Natural killer cell (primary cell): ENCODE measurements around the gene PDE11A. TPM values are rescaled to one million over a fixed set of nuclear protein-coding genes. Genes with fewer than 3 reads are reported as not detected.

Source experiments
- ATAC-seq, 3 donors: fragments of 150-1000 bp in 2 of 3; fragments of 200-7000 bp in 1 of 3; cut with Tn5 transposase; 1 replicate in 1 of 3; 2 replicates in 2 of 3; pipeline ENCODE4 v1.10.0; 2021; ENCODE audit warnings: mild to moderate bottlenecking in 2 of 3, moderate library complexity in 2 of 3
- DNase-seq, 2 donors: peaks; one replicate each; pipeline versions ENCODE4 v3.0.0 to v3.0.0-alpha.2; 2013 to 2021; ENCODE audit warnings: mixed read lengths in 1 of 2
- H3K27ac ChIP-seq: one replicate; pipeline ENCODE4 v1.5.1; 2013; ENCODE audit warnings: mild to moderate bottlenecking, low read length
- H3K27me3 ChIP-seq: one replicate; pipeline ENCODE4 v1.6.1; 2013; ENCODE audit warnings: low read length; ENCODE audit not compliant: control insufficient read depth, insufficient read depth
- H3K36me3 ChIP-seq: one replicate; pipeline ENCODE4 v1.6.1; 2013; ENCODE audit warnings: low read length; ENCODE audit not compliant: control insufficient read depth, insufficient read depth
- H3K4me1 ChIP-seq: one replicate; pipeline ENCODE4 v1.6.1; 2013; ENCODE audit warnings: low read length; ENCODE audit not compliant: control insufficient read depth, insufficient read depth
- H3K4me3 ChIP-seq: one replicate; pipeline ENCODE4 v1.5.1; 2013; ENCODE audit warnings: low read length
- H3K9me3 ChIP-seq: one replicate; pipeline ENCODE4 v1.6.1; 2013; ENCODE audit warnings: low read length; ENCODE audit not compliant: control insufficient read depth, insufficient read depth
- H3K27ac Mint-ChIP-seq, 2 donors: one replicate each; pipeline ENCODE4 v1.8.0; 2022; ENCODE audit warnings: mild to moderate bottlenecking in 2 of 2, mixed read lengths in 2 of 2, moderate library complexity in 1 of 2
- H3K27me3 Mint-ChIP-seq, 2 donors: one replicate each; pipeline ENCODE4 v1.8.0; 2022; ENCODE audit warnings: low read depth in 2 of 2, mixed read lengths in 2 of 2
- H3K36me3 Mint-ChIP-seq: one replicate; pipeline ENCODE4 v1.8.0; 2022; ENCODE audit warnings: mixed read lengths
- H3K4me1 Mint-ChIP-seq, 2 donors: one replicate each; pipeline ENCODE4 v1.8.0; 2022; ENCODE audit warnings: mixed read lengths in 2 of 2
- H3K4me3 Mint-ChIP-seq: one replicate; pipeline ENCODE4 v1.8.0; 2022; ENCODE audit warnings: mild to moderate bottlenecking, moderate library complexity, mixed read lengths
- H3K9me3 Mint-ChIP-seq, 2 donors: one replicate each; pipeline ENCODE4 v1.8.0; 2022; ENCODE audit warnings: mixed read lengths in 2 of 2
- WGBS: methylation state at CpG from one replicate; pipeline ENCODE4 v1.1.7; 2013; ENCODE audit warnings: missing lambda C conversion rate; ENCODE audit not compliant: insufficient coverage; 5-methylcytosine and 5-hydroxymethylcytosine counted together
- intact Hi-C: fragments of 100-400 bp; cut with micrococcal nuclease; formaldehyde crosslinking; loops from one replicate; pipeline ENCODE4 v1.14.2; 2022
- total RNA-seq, 4 donors: library from RNA; stranded (reverse); fragments of 120-200 nt in 1 of 4; gene quantifications; one replicate each; pipeline versions ENCODE4 v1.2.3 to v1.2.4, GENCODE V29; 2013 to 2022
- TF ChIP-seq, protein P1 (sequence below): fragments of 200-600 bp; IDR thresholded peaks from one replicate; pipeline ENCODE4 v1.8.0; 2022; ENCODE audit warnings: antibody characterized with exemption

Gene PDE11A
- total RNA-seq, 3 donors from 2014 or later (not counting 1 experiment from before 2014, with no cell fraction given), result not detected

DNA sequence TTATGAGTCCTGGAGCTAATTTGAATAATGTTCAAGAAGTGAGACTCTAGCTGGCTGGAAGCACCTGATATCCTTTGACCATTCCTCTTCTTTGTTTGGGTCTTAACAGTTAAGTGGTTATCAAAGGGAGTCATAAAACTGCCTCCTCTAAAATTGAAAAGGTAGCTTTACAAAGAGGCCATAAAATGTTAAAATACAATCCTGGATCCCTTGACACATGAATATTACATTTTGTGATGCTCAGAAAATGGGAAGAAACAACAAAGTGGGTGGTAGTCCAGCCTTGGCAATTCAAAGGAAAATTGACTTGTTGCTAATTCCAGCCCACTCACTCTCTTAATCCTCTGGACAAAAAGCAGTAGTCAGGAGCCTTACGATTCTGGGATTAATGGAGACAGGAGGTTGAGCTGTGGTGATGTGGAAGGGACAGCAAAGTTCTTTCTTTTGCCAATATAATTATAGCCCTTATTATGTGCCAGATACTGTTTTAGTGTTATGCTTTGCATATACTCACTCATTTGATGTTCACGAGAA is 339.2 kb downstream of the PDE11A start:
- peaks cover 22 to 61% of the 10 kb centered on the region in 2 donors for H3K27me3 Mint-ChIP-seq
- no peak for ATAC-seq
- Histone ChIP-seq H3K4me1 (no peaks in the 10 kb centered on the region), H3K27me3 (no peaks in the 10 kb centered on the region), H3K27ac (no peak overlapping the region), H3K4me3 (no peak overlapping the region), H3K9me3 (no peaks in the 10 kb centered on the region), H3K36me3 (no peaks in the 10 kb centered on the region)
- H3K27ac Mint-ChIP-seq, result no peak overlapping the region
- no peaks in the 10 kb centered on the region for H3K4me1 Mint-ChIP-seq
- H3K9me3 Mint-ChIP-seq, result no peaks in the 10 kb centered on the region
- intact Hi-C loops, result no loop called here
- TF ChIP-seq, protein P1, sequence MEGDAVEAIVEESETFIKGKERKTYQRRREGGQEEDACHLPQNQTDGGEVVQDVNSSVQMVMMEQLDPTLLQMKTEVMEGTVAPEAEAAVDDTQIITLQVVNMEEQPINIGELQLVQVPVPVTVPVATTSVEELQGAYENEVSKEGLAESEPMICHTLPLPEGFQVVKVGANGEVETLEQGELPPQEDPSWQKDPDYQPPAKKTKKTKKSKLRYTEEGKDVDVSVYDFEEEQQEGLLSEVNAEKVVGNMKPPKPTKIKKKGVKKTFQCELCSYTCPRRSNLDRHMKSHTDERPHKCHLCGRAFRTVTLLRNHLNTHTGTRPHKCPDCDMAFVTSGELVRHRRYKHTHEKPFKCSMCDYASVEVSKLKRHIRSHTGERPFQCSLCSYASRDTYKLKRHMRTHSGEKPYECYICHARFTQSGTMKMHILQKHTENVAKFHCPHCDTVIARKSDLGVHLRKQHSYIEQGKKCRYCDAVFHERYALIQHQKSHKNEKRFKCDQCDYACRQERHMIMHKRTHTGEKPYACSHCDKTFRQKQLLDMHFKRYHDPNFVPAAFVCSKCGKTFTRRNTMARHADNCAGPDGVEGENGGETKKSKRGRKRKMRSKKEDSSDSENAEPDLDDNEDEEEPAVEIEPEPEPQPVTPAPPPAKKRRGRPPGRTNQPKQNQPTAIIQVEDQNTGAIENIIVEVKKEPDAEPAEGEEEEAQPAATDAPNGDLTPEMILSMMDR, result no peak
- WGBS, result 83% methylated on average over 1 of the region's 2 CpGs
- no peak for DNase-seq
- no peaks in the 10 kb centered on the region for H3K36me3 Mint-ChIP-seq
- no peak overlapping the region for H3K4me3 Mint-ChIP-seq

DNA sequence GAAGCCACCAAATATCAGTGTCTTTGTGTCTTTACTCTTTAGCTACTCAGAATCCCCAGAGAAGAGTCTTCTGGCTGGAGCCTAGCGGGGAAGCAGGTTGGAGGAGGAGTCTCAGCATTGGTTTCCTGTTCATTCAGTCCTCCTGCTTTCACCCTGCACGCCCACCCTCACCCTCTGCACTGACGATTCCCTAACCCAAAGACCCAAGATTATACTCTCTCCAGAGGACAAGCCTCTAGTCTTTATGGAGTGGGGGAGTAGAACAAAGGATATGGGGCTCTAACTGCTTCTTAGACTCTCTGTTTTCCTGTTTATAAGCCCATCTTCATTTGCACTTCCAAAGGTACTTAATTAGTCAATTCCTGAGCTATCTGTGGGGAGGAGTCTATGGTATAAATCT is 341.2 kb downstream of the PDE11A start:
- Mint-ChIP-seq H3K27ac (no peak overlapping the region), H3K9me3 (no peaks in the 10 kb centered on the region), H3K4me3 (no peak overlapping the region), H3K36me3 (no peaks in the 10 kb centered on the region), H3K27me3 (peaks cover 25 to 70% of the 10 kb centered on the region in 2 donors), H3K4me1 (no peaks in the 10 kb centered on the region)
- WGBS, result 67% methylated on average over 1 of the region's 3 CpGs
- DNase-seq, result no peak
- Histone ChIP-seq H3K9me3 (no peaks in the 10 kb centered on the region), H3K27me3 (no peaks in the 10 kb centered on the region), H3K4me3 (no peak overlapping the region), H3K4me1 (no peaks in the 10 kb centered on the region), H3K27ac (no peak overlapping the region), H3K36me3 (no peaks in the 10 kb centered on the region)
- intact Hi-C loops, result no loop called here
- TF ChIP-seq, protein P1, result no peak
- ATAC-seq, result no peak

DNA sequence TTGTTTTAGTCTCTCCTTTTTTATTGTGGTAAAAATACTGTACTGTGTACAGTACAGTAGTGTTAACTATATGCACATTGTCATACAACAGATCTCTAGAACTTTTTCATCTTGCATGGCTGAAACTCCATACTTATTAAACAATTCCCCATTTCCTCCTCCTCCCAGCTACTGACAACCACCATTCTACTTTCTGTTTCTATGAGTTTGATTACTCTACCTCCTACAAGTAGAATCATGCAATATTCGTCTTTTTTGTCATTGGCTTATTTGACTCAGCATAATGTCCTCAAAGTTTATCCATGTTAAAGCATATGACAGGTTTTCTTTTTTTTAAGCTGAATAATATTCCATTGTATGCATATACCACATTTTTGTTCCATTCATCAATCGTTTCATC is 341.8 kb downstream of the PDE11A start:
- H3K27me3 Mint-ChIP-seq, result peaks cover 25 to 72% of the 10 kb centered on the region in 2 donors
- H3K36me3 Mint-ChIP-seq, result no peaks in the 10 kb centered on the region
- H3K4me3 Mint-ChIP-seq, result no peak overlapping the region

More for the DNA sequence above, 341.8 kb downstream of the PDE11A start:
- Histone ChIP-seq H3K4me3 (no peak overlapping the region), H3K27ac (no peak overlapping the region), H3K4me1 (no peaks in the 10 kb centered on the region), H3K9me3 (no peaks in the 10 kb centered on the region), H3K27me3 (no peaks in the 10 kb centered on the region), H3K36me3 (no peaks in the 10 kb centered on the region)
- 78% methylated on average over 1 of the region's 2 CpGs for WGBS
- TF ChIP-seq, protein P1, result no peak
- H3K27ac Mint-ChIP-seq, result no peak overlapping the region
- H3K9me3 Mint-ChIP-seq, result no peaks in the 10 kb centered on the region
- no peak for DNase-seq
- no peak for ATAC-seq
- H3K4me1 Mint-ChIP-seq, result no peaks in the 10 kb centered on the region
- intact Hi-C loops, result no loop called here
